Raji (cell line): ENCODE measurements around the gene NPTX1.

Experiments
- POLR2A ChIP-seq: IDR thresholded peaks from 2 replicates; pipeline ENCODE4 v1.6.1; 2011; ENCODE audit warnings: low read depth, low read length, control low read depth; ENCODE audit not compliant: insufficient read depth

NPTX1 gene

DNA sequence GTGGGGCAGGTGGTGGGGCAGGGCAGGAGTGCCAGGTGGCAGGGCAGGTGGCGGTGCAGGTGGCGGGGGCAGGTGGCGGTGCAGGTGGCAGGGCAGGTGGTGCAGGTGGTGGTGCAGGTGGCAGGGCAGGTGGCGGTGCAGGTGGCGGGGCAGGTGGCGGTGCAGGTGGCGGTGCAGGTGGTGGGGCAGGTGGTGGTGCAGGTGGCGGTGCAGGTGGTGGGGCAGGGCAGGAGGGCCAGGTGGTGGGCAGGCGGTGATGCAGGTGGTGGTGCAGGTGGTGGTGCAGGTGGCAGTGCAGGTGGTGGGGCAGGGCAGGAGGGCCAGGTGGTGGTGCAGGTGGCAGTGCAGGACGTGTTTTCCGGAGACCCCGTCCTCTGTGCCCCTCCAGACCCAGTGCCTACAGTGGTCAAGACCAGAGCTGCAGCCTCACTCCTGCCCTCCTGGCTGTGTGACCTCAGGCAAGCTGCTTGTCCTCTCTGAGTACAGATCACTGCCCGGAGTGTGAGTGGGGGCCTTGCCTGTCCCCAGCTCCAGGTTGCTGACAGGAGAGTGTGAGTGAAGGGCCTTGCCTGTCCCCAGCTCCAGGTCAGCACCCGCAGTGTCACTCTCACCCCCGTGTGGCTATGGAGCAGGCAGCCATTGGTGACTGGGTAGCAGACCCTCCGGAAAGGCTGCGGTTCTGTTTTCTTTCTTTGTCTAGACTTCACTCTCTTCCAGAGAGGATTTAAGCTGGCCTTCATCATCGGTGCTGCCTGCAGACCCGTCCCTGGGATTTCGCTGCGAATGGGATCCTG, 16.1 kb upstream of the NPTX1 start:
- no peak for TF ChIP-seq POLR2A

DNA sequence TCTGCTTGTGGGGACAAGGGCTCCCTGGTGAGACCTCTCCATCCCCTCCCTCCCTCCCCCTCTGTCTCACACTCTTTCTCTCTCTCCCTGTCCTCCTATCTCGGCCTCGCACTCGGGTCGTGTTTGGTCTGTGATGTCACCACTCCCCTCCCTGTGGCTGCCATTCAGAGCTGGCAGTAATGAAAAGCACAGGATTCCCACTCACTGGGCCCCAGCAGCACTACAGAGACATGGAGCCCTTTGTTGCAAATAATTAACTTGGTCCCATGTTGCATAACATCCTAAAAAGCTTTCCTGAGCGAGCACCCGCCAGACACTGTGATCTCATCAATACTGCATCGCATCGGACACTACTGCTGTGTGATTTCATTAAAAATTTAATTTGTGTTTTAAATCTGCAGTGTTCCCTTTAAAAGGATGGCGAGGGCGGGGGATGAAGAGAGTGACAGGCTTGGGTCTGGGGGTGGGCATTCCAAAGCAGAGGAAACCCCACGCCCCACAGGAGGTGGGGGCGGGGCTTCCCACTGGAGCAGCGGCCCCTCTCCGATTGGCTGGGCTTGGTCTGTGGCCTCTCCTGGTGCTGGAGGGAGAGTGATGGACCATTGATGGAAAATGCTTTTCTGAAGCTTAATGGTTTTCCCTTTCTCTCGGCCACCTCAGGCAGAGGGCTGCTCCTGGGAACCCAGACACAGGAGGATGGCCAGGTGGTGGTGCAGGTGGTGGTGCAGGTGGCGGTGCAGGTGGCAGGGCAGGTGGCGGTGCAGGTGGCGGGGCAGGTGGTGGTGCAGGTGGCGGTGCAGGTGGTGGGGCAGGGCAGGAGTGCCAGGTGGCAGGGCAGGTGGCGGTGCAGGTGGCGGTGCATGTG, 15.3 kb upstream of the NPTX1 start:
- TF ChIP-seq POLR2A: no peak

DNA sequence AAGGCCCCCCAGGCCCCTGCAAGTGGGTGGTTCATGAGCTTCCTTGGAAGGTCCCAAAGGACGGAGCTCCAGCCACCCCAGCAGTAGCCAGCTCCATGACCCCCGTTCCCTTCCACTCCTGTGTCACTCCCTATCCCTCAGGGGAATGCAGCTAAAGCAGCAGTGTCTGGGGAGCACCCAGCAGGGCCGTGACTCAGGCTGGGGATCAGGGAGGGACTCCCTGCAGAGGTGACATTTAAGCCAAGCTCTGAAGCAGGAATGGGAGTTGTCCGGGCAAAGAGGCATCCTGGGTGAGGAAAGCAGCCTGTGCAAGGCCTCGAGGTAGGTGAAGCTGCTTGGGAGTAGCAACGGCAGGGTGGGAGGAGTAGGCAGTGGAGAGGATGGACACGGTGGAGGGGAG, 11.1 kb upstream of the NPTX1 start:
- no peak for TF ChIP-seq POLR2A

DNA sequence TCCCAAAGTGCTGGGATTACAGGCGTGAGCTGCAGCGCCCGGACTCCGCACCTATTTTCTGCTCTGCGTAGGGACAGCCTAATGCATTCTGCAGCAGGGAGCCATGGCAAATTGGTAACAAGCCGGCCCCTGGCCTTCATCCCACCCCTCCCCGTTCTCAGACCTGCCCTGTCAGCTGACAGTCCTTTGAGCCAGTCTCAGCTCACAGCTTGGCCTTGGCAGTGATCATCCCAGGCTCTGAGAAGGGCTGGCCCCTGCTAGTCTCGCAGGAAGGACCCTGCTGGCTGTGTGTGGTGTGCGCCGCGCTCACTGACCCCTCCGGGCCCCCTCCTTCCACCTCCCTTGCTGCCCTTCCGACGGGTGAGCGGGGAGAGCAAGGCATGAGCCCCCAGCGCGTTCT, 10.3 kb upstream of the NPTX1 start:
- no peak for TF ChIP-seq POLR2A

DNA sequence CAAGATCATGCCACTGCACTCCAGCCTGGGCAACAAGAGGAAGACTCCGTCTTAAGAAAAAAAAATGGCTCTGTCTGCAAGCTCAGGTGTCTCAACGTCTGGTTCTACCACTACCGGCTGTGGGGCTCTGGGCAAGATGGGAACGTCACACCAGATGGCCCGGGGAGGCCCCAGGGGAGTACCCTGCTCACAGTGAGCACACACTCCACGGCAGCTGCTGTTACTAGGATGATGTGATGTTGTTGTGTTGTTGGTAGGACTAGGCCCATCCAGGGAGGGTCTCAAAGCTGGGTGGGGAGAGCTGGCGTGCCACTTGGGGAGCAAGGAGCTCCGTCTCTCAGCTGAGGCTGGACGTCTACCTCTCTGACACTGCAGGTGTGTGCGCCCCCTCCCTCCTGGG, 9.4 kb upstream of the NPTX1 start:
- 0 out of 2 replicates have a peak, but pooled peaks have one; percentile 28 for TF ChIP-seq POLR2A

DNA sequence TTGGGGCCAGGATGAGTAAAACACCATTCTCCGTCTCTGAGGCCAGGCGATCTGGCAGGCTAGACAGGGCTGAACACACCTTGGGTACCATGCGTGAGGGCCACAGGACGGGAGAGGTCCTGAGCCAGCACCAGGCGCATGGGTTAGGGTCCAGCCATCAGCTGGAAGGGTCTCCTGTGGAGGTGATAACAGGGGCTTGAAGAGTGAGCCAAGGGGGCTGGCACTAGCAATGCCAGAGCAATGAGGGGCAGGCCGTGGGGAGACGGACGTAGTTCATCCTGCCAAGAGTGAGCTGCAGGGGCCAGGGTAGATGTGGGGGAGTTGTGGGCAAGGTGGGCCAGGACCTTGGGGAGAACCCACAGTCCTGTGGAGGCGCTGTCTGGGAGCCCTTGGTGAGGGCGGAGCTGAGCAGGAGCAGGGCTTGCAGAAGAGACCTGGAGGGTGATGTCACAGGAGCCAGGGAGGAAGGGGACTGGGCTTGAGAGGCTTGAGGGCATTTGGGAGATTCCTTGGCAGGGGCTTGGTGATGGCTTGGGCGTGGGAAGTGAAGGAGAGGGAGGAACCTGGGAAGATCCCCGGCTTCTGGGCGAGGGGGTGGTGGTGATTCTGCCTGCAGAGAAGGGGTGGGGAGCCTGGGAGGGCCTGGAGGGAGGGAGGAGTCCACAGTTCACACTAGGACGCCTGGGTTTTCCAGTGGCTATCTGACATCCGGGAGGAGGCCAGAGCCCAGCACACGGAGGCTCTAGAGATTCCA, 6.3 kb upstream of the NPTX1 start:
- TF ChIP-seq POLR2A: no peak

DNA sequence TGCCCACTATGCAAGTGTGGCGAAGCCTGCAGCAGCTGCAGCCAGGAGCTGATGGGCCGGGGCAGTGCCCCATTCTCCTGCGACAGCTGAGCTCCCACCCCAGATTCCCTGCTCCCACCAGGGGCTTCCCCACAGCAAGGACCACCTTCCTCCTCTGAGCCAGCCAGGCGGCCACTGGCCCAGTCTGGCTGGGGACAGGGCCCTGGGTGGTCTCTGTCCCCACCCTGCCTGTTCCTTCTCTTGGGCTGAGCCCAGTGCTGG, 5.6 kb upstream of the NPTX1 start:
- TF ChIP-seq POLR2A: no peak

DNA sequence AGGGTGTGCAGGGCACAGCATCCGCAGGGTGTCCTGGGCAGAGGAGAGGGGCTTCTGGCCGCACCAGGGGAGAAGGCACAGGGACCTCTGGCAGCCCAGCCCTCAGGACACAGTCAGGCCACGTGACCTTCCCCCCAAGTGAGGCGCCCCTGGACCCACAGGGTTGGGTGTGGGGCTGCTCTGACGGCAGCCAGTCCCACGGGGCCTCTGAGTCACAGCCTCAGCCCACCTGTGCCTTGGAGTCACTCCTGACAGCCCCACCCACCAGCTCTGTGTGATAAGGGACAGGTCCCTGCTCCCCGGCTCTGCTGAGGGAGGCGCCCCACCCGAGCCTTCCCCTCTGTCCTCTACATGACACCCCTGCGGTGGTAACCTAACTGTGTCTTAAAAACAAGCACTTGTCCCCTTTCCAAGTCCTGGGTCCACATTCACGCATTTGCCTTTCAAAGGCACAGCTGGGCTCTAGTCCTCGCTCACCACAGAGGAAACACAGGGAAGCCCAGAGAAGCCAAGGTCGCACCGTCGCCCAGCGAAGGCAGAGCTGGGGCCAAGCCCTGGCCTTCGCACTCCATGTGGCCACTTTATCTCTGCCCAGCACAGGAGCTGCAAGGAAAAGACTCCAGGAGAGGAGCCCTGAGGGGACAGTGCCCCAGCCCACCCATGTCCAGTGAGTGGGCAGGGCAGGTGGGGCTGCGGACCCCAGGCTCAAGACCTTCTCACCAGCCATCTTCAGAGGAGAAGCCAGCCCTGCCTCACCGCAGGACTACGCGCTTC, 5.1 kb upstream of the NPTX1 start:
- no peak for TF ChIP-seq POLR2A

DNA sequence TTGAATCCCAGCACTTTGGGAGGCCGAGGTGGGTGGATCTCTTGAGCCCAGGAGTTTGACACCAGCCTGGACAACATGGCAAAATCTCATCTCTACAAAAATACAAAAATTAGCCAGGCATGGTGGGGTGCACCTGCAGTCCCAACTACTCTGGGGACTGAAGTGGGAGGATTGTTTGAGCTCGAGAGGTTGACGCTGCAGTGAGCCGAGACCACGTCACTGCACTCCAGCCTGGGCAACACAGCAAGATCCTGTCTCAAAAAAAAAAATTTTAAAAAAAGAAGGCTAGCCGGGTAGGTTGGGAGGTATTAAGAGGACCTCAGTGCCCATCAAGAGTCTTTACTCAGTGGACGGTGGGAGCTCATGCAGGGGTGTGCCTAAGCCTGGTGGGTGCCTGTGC, 3.8 kb upstream of the NPTX1 start:
- TF ChIP-seq POLR2A: no peak

DNA sequence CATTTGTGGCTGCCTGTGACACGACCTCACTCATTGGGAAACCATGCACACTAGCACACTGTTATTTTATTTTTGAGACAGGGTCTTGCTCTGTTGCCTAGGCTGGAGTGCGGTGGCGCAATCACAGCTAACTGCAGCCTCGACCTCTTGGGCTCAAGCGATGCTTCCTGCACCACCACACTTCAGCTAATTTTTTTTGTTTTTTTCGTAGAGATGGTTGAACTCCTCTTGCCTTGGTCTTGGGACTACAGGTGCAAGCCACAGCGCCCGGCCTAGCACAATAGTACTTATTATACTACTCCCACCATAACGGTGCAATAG, 2.8 kb upstream of the NPTX1 start:
- TF ChIP-seq POLR2A: no peak

DNA sequence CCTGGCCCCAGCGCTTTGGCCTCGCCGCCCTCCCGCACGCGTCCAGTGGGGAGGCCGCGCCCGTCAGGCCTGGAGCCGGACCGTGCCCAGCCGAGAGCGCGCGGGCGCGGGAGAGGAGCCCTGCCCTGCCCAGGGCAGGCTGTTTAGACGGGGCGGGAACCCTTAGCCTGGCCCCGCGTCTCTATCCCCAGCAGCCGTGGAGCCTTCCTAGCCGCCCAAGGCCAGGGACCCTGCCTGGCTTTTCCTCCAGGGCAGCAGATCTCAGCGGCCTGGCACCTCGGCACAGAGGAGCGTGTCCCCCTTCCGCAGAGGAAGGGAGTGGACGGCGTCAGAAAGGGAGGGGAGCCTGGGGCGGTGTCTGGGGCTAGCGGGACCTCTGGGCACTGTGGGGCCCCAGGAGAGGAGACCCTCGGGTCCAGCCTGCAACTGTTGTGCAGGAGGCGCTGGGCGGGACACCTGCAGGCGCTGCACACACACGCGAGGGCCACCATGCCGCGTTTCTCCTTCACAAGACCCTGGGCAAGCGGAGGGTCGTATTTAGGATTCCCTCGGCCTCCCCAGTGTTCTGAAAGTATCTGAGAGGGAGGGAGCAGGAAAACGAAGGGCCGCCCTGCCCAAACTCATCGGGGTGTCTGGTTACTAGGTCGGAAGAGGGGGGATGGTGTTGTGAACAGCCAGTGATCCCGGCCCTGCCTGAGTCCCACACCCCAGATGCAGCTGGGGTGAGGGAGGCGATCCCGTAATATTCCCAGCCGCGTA, 2.3 kb upstream of the NPTX1 start:
- TF ChIP-seq POLR2A: no peak

DNA sequence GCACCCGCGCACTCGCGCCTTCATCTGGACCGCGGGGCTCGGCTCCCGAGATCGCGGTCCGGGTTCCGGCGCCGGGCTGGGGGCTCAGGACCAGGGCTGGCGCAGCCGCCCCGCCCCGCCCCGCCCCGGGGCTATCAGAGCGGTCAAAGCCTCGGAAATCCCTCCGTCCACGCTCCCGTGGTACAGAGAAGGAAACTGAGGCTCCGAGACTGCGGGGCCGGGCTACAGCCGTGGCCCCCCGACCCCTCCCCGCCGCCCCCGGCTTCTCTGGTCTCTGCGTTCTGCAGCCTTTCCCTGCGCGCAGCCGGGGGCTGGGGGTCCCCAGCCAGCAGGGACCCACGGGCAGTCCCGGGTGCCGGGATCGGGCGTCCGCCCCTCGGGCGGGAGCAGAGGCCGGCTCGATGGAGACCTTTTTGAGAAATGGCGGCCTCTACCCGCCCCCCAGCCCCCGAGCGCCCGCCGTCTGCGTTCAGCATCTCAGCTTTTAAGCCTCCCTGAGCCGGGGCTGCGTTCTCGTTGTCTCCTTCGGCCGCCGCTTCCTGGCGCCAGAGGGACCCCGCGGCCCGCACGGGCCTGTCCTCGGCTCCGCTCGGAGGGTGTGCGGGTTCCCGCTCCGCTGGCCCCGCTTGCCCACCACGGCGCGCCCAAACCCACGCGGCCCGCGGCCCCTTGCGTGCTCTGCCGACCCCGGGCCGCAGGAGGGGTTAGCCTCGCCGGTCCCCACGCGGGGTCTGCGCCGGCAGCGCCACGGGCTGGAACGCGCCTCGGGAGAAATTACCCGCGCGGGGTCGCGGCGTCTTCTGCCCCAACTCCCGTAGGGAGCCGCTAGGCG, 1.5 kb upstream of the NPTX1 start:
- no peak for TF ChIP-seq POLR2A

DNA sequence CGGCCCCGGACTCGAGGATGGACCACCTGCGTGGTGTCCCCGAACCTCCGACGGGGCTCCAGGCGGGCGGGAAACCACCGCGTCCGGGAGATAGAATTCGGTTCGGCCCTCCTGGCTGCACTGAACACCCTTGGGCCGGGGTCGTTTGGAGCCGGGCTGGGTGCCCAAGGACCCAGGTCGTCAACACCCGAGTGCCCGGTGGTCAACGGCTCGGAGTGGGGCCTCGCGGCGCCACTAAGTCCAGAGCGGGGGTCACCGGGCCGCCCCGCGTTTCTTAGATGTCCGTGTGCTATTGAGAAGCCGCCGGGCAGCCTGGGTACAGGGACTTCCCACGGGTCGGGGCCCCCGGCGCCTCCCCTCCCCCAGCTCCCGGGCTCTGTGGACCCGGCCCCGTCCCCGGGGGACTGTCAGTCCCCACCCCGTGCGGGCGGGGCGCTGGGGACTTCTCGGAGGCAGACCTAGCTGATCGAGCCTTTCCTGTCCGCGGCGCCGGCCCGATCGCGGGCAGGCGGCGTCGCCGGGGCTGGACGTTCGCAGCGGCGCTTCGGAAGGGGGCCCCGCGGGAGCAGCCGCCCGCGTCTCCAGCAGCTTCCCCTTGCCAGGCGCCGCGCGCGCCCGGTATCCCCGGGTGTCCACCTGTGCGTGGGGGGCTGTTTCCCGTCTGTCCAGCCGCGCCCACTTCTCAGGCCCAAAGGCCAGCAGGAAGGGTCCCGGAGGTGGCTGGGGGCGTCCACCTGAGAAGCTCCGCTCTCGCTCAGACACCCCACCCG, 655 bp upstream of the NPTX1 start:
- TF ChIP-seq POLR2A: no peak
